ENCODE results near the gene RCN2.

Gene RCN2

GRCh38 chr15:76930831-76931396 is 635 bp upstream of the RCN2 start:
- intact Hi-C loops (cut with DNase I; ENCODE audit: low total_unique reads) = no loop called here
- no peaks in the 10 kb centered on the region for H3K9me3 ChIP-seq
- no peak for TF ChIP-seq CTCF (IDR thresholded peaks at IDR 0.05)
- DNase-seq = no peak
- H3K27me3 ChIP-seq = no peaks in the 10 kb centered on the region
- peak overlapping the region; percentile 81 to 95 for H3K4me3 ChIP-seq
- H3K27ac ChIP-seq = peak overlapping the region; percentile 82 to 86
- peaks cover 0 to 19% (median 8%) of the 10 kb centered on the region in 4 donors for H3K4me1 ChIP-seq
- H3K36me3 ChIP-seq = peaks cover 6 to 14% (median 12%) of the 10 kb centered on the region in 3 donors

GRCh38 chr15:76932135-76932966 is 802 bp downstream of the RCN2 start:
- intact Hi-C loops (cut with DNase I; ENCODE audit: low total_unique reads) = no loop called here
- peak overlapping the region; percentile 81 to 95 for H3K4me3 ChIP-seq
- DNase-seq = no peak
- no peaks in the 10 kb centered on the region for H3K27me3 ChIP-seq
- peaks cover 0 to 19% (median 8%) of the 10 kb centered on the region in 4 donors for H3K4me1 ChIP-seq
- no peaks in the 10 kb centered on the region for H3K9me3 ChIP-seq
- peaks cover 6 to 26% (median 12%) of the 10 kb centered on the region in 3 donors for H3K36me3 ChIP-seq
- no peak for TF ChIP-seq CTCF (IDR thresholded peaks at IDR 0.05)
- peak overlapping the region; percentile 82 to 86 for H3K27ac ChIP-seq

DNA sequence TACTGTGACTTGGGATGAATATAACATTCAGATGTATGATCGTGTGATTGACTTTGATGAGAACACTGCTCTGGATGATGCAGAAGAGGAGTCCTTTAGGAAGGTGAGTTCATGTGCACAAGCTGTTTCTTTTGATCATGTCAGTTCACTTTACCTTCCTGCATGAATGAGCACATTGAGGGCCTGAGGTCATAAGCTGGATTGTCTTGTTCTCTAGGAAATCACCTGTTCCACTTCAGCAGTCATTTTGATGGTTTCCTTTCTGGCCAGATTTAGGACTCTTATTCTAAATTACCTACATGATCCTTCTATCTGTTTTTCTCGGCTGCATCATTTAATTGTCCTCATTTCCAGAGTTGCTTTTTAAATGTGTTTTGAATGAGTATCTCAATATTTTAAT is 4.1 kb downstream of the RCN2 start:
- peaks cover 0 to 19% (median 8%) of the 10 kb centered on the region in 4 donors for H3K4me1 ChIP-seq
- H3K27ac ChIP-seq = no peak overlapping the region
- DNase-seq = no peak
- intact Hi-C loops (cut with DNase I; ENCODE audit: low total_unique reads) = no loop called here
- H3K27me3 ChIP-seq = no peaks in the 10 kb centered on the region
- H3K4me3 ChIP-seq = no peak overlapping the region
- no peak for TF ChIP-seq CTCF (IDR thresholded peaks at IDR 0.05)
- peaks cover 16 to 37% (median 20%) of the 10 kb centered on the region in 3 donors for H3K36me3 ChIP-seq
- no peaks in the 10 kb centered on the region for H3K9me3 ChIP-seq

- intact Hi-C loops (cut with DNase I; ENCODE audit: low total_unique reads) = no loop called here
- peaks cover 0 to 14% (median 8%) of the 10 kb centered on the region in 4 donors for H3K4me1 ChIP-seq
- no peak for TF ChIP-seq CTCF (IDR thresholded peaks at IDR 0.05)
Observed at GRCh38 chr15:76936671-76937070, 5.1 kb downstream of the RCN2 start.

DNA sequence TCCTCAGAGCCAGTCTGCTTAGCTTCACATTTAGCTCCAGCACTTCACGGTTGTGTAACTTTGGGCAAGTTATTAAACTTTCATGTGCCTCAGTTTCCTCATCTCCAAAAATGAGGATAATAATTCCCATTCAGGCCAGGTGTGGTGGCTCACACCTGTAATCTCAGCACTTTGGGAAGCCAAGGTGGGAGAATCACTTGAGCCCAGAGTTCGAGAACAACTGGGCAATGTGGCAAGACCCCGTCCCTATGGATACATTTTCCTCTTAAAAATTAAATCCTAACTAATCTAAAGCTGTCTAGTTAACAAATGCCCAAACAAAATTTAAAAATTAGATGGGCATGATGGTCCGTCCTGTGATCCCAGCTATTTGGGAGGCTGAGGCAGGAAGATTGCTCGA is 7.2 kb downstream of the RCN2 start:
- intact Hi-C loops (cut with DNase I; ENCODE audit: low total_unique reads) = no loop called here
- Histone ChIP-seq H3K27me3 (no peaks in the 10 kb centered on the region), H3K9me3 (no peaks in the 10 kb centered on the region), H3K36me3 (peaks cover 16 to 37% (median 20%) of the 10 kb centered on the region in 3 donors), H3K27ac (no peak overlapping the region), H3K4me3 (no peak overlapping the region), H3K4me1 (no peaks in the 10 kb centered on the region)
- no peak for TF ChIP-seq CTCF (IDR thresholded peaks at IDR 0.05)
- no peak for DNase-seq

More at GRCh38 chr15:76936671-76937070, 5.1 kb downstream of the RCN2 start:
- Histone ChIP-seq H3K4me3 (no peak overlapping the region), H3K27ac (no peak overlapping the region), H3K9me3 (no peaks in the 10 kb centered on the region), H3K36me3 (peaks cover 16 to 37% (median 20%) of the 10 kb centered on the region in 3 donors), H3K27me3 (no peaks in the 10 kb centered on the region)
- no peak for DNase-seq

Data from tibial artery (tissue), 4 donors.